B cell (primary cell): ENCODE results near the gene APLP1. TPM values are rescaled to one million over a fixed set of nuclear protein-coding genes. Genes with fewer than 3 reads are reported as not detected.

Experiments used
- ATAC-seq: fragments of 200-7000 bp; cut with Tn5 transposase; one replicate; pipeline ENCODE4 v1.10.0; 2021; ENCODE audit warnings: low read depth, mild to moderate bottlenecking, moderate number of reproducible peaks, moderate library complexity
- CTCF ChIA-PET: fragments of 350-600 bp; sonication (Branson Sonifier 250); formaldehyde crosslinking; loops from one replicate; lab custom pipeline; 2021; ENCODE audit warnings: antibody characterized with exemption, inconsistent platforms; lab: Charles Lee
- POLR2A ChIA-PET: fragments of 350-600 bp; sonication (Branson Sonifier 250); formaldehyde crosslinking; loops from one replicate; lab custom pipeline; 2021; ENCODE audit warnings: antibody characterized with exemption; lab: Charles Lee
- DNase-seq: peaks from one replicate; pipeline ENCODE4 v3.0.0; 2013
- H2AFZ ChIP-seq: 2 replicates; pipeline ENCODE4 v1.6.1; 2012; ENCODE audit warnings: mild to moderate bottlenecking, low read depth, low read length; ENCODE audit not compliant: insufficient read depth, poor library complexity, severe bottlenecking
- H3K27ac ChIP-seq, 2 donors: 1 replicate in 1 of 2; 2 replicates in 1 of 2; pipeline ENCODE4 v1.5.1; 2012 to 2013; ENCODE audit warnings: low read length in 2 of 2, mild to moderate bottlenecking in 2 of 2, moderate library complexity in 1 of 2
- H3K27me3 ChIP-seq, 4 experiments: fragments of 200-600 bp in 1 of 4; sonication (generic) in 1 of 4; replicated peaks in 1 of 4; 1 replicate in 2 of 4; 2 replicates in 2 of 4; pipeline versions ENCODE4 v1.6.1 to v1.7.0; 2013 to 2016; ENCODE audit warnings: low read length in 3 of 4, mild to moderate bottlenecking in 2 of 4, mixed read lengths in 1 of 4, moderate library complexity in 1 of 4; ENCODE audit not compliant: insufficient read depth in 4 of 4, control insufficient read depth in 3 of 4; ENCODE audit errors: control extremely low read depth in 1 of 4
- H3K36me3 ChIP-seq, 2 experiments: replicated peaks in 1 of 2; 1 replicate in 1 of 2; 2 replicates in 1 of 2; pipeline versions ENCODE4 v1.6.1 to v1.7.1; 2013; ENCODE audit warnings: low read length in 1 of 2; ENCODE audit not compliant: insufficient read depth in 2 of 2, control insufficient read depth in 1 of 2; ENCODE audit errors: control extremely low read depth in 1 of 2, extremely low read depth in 1 of 2
- H3K4me1 ChIP-seq, 2 donors: fragments of 200-600 bp in 1 of 2; sonication (generic) in 1 of 2; 1 replicate in 1 of 2; 2 replicates in 1 of 2; pipeline versions ENCODE4 v1.5.1 to v1.6.1; 2013 to 2017; ENCODE audit warnings: low read length in 2 of 2; ENCODE audit not compliant: control insufficient read depth in 2 of 2, insufficient read depth in 2 of 2
- H3K4me2 ChIP-seq: replicated peaks from 2 replicates; pipeline ENCODE3; 2012; ENCODE audit warnings: mild to moderate bottlenecking, low read depth, low read length; ENCODE audit not compliant: poor library complexity, severe bottlenecking
- H3K4me3 ChIP-seq, 5 experiments: fragments of 200-600 bp in 1 of 5; sonication (generic) in 1 of 5; 1 replicate in 3 of 5; 2 replicates in 2 of 5; pipeline versions ENCODE4 v1.5.1 to v1.7.0; 2011 to 2016; ENCODE audit warnings: low read length in 4 of 5, mild to moderate bottlenecking in 4 of 5, low read depth in 2 of 5, control low read depth in 1 of 5, moderate library complexity in 1 of 5; ENCODE audit not compliant: insufficient read depth in 1 of 5; ENCODE audit errors: control extremely low read depth in 1 of 5, extremely low read depth in 1 of 5
- H3K79me2 ChIP-seq: fragments of 200-600 bp; sonication (generic); one replicate; pipeline ENCODE4 v1.6.0; 2016; ENCODE audit warnings: low read length; ENCODE audit not compliant: control insufficient read depth, insufficient read depth
- H3K9ac ChIP-seq: fragments of 200-600 bp; sonication (generic); 2 replicates; pipeline ENCODE4 v1.6.1; 2017; ENCODE audit warnings: mild to moderate bottlenecking, low read length, moderate library complexity
- H3K9me3 ChIP-seq, 3 donors: one replicate each; pipeline versions ENCODE4 v1.6.1 to v1.7.1; 2013; ENCODE audit warnings: low read length in 2 of 3; ENCODE audit not compliant: control insufficient read depth in 2 of 3, insufficient read depth in 1 of 3; ENCODE audit errors: control extremely low read depth in 1 of 3
- H4K20me1 ChIP-seq: 2 replicates; pipeline ENCODE4 v1.6.0; 2012; ENCODE audit warnings: mild to moderate bottlenecking, low read length; ENCODE audit not compliant: insufficient read depth, control insufficient read depth, poor library complexity, severe bottlenecking
- H3K27ac Mint-ChIP-seq: one replicate; pipeline ENCODE4 v1.8.0; 2021; ENCODE audit warnings: mixed read lengths
- H3K27me3 Mint-ChIP-seq: one replicate; pipeline ENCODE4 v1.8.0; 2021; ENCODE audit warnings: mixed read lengths
- H3K4me1 Mint-ChIP-seq: one replicate; pipeline ENCODE4 v1.8.0; 2021; ENCODE audit warnings: mixed read lengths
- H3K4me3 Mint-ChIP-seq: one replicate; pipeline ENCODE4 v1.8.0; 2021; ENCODE audit warnings: mixed read lengths
- H3K9me3 Mint-ChIP-seq: one replicate; pipeline ENCODE4 v1.8.0; 2022; ENCODE audit warnings: mixed read lengths; ENCODE audit not compliant: insufficient read depth
- CTCF ChIP-seq: fragments of 200-600 bp; IDR thresholded peaks from one replicate; pipeline ENCODE4 v1.8.0; 2022; ENCODE audit warnings: antibody characterized with exemption, mild to moderate bottlenecking
- EZH2 ChIP-seq: IDR thresholded peaks from 2 replicates; pipeline ENCODE4 v1.6.1; 2012; ENCODE audit warnings: borderline replicate concordance, low read depth, mild to moderate bottlenecking, moderate library complexity, low read length; ENCODE audit not compliant: insufficient read depth, poor library complexity, severe bottlenecking
- WGBS: methylation state at CpG from one replicate; pipeline ENCODE4 v1.1.5; 2013; ENCODE audit warnings: missing lambda C conversion rate; ENCODE audit not compliant: insufficient coverage; 5-methylcytosine and 5-hydroxymethylcytosine counted together
- intact Hi-C: fragments of 100-400 bp; cut with micrococcal nuclease; formaldehyde crosslinking; loops from one replicate; pipeline ENCODE4 v1.10.0; 2022
- polyA plus RNA-seq: library from polyadenylated mRNA; depleted of rRNA; stranded (reverse); fragments of >200 nt; gene quantifications from 2 replicates; pipeline ENCODE4 v1.2.3, GENCODE V29; 2012
- total RNA-seq, 2 donors: library from RNA; stranded (reverse); fragments of 120-200 nt in 1 of 2; gene quantifications; 1 replicate in 1 of 2; 2 replicates in 1 of 2; pipeline versions ENCODE4 v1.2.3 to v1.2.4, GENCODE V29; 2013 to 2022

The APLP1 gene
- total and polyA plus RNA-seq, 2 donors (not counting 1 experiment from before 2014, with no cell fraction given), result 0.06 TPM; not detected in 1

GRCh38 chr19:35852029-35852780 is 16.2 kb upstream of the APLP1 start, which contains the start of gene NPHS1:
Gene NPHS1, minus strand, starts transcription at chr19:35852504. Its CDS starts 667 bp downstream, at chr19:35851837.
- no peaks in the 10 kb centered on the region for H3K36me3 ChIP-seq
- TF ChIP-seq EZH2 (no peak), CTCF (no peak)
- H3K9me3 Mint-ChIP-seq, result no peaks in the 10 kb centered on the region
- H3K27me3 Mint-ChIP-seq, result peaks cover 51% of the 10 kb centered on the region
- ChIA-PET CTCF (no interaction called here), POLR2A (no interaction called here)
- no peak for ATAC-seq
- DNase-seq, result no peak
- H3K4me3 Mint-ChIP-seq, result no peak within 1 kb of the TSS
- no peak within 1 kb of the TSS for H3K9ac ChIP-seq
- H3K79me2 ChIP-seq, result no peaks in the 10 kb centered on the region
- H2AFZ ChIP-seq, result no peak within 1 kb of the TSS
- 61% methylated on average over 8 of the region's 9 CpGs for WGBS
- no peak within 1 kb of the TSS for H3K27ac ChIP-seq
- intact Hi-C loops, result no loop called here
- H3K4me2 ChIP-seq, result no peak within 1 kb of the TSS
- no peak within 1 kb of the TSS for H3K27ac Mint-ChIP-seq
- H3K4me3 ChIP-seq, result no peak within 1 kb of the TSS
- H3K9me3 ChIP-seq, result peaks cover 0 to 12% (median 0%) of the 10 kb centered on the region in 3 donors
- H3K4me1 ChIP-seq, result peaks cover 11 to 14% of the 10 kb centered on the region in 2 donors
- H3K27me3 ChIP-seq, result peaks cover 0 to 61% (median 13%) of the 10 kb centered on the region in 4 experiments
- peaks cover 4% of the 10 kb centered on the region for H3K4me1 Mint-ChIP-seq
- H4K20me1 ChIP-seq, result no peaks in the 10 kb centered on the region

DNA sequence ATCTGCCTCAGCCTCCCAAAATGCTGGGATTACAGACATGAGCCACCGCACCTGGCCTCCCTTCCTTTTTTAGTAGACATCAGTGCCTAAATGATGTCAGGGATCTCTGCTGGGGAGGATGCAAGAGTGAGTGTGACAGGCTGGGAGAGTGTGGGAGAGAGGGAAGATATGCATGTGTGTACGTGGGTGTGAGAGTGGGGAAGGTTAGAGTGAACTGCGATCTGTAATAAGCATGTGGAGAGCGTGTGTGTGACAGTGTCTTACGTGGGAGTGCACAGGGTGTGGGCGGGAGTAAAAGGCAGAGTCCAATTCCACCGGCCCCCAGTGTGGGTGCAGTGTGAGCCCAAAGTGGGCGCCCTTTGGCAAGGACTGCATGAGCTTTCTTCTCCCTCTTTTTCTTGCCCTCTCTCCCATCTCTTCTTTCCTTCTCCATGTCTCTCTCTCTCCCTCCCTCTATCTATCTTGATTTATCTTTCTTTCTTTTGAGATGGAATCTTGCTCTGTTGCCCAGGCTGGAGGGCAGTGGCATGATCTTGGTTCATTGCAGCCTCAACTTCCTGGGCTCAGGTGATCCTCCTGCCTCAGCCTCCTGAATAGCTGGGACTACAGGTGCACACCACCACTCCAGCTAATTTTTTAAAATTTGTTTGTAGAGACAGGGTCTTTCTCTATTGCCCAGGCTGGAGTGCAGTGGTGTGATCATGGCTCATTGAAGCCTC is 15.2 kb upstream of the APLP1 start:
- Histone ChIP-seq H4K20me1 (no peaks in the 10 kb centered on the region), H3K9ac (no peak overlapping the region), H3K27me3 (peaks cover 0 to 66% (median 16%) of the 10 kb centered on the region in 4 experiments), H3K9me3 (peaks cover 0 to 14% (median 0%) of the 10 kb centered on the region in 3 donors), H3K36me3 (no peaks in the 10 kb centered on the region), H2AFZ (no peak overlapping the region), H3K4me2 (no peak overlapping the region), H3K4me1 (peaks cover 15 to 17% of the 10 kb centered on the region in 2 donors), H3K27ac (no peak overlapping the region), H3K79me2 (no peaks in the 10 kb centered on the region), H3K4me3 (no peak overlapping the region)
- TF ChIP-seq CTCF, result no peak
- TF ChIP-seq EZH2, result no peak
- Mint-ChIP-seq H3K27me3 (peaks cover 54% of the 10 kb centered on the region), H3K9me3 (no peaks in the 10 kb centered on the region), H3K27ac (no peak overlapping the region), H3K4me3 (no peak overlapping the region), H3K4me1 (peaks cover 11% of the 10 kb centered on the region)
- no peak for ATAC-seq
- WGBS, result 81% methylated on average over 7 of the region's 8 CpGs
- intact Hi-C loops, result no loop called here
- CTCF ChIA-PET, result no interaction called here
- DNase-seq, result no peak
- POLR2A ChIA-PET, result no interaction called here
